Measurements from ENCODE around the gene TEKTIP1. TPM values are rescaled to one million over a fixed set of nuclear protein-coding genes. Genes with fewer than 3 reads are reported as not detected.

TEKTIP1 gene
- total RNA-seq, 1 experiment from 2014 or later = 1.3 TPM

DNA sequence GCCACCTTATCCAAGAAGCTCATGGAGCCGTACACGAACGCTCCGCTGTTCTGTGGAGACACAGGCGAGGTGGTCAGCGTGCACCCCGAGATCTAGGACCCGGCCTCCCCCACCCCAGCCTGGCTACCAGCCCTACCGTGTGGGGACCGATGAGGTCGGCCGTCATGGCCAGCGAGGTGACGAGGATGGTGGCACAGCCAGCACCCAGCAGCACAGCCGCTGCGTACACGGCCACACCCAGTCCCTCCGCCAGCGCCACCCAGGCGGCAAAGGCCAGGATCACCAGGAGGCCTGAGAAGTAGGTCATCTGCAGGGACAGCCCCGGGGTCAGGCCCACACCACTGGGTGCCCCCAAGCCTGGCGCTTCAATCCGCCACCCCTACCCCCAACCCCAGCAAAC is 7.1 kb downstream of the TEKTIP1 start:
- WGBS (ENCODE audit: extremely low coverage, insufficient read length, low lambda C conversion rate) = no CpG with 5 or more reads among the region's 23 CpGs
- Mint-ChIP-seq H3K27me3 (ENCODE audit: low read depth) (no peaks in the 10 kb centered on the region), H3K4me3 (no peak overlapping the region), H3K36me3 (ENCODE audit: insufficient read depth in 1 of 3, low read depth in 3 of 3) (peaks cover 4 to 13% (median 12%) of the 10 kb centered on the region in 3 experiments; a peak in 6 of 7 replicates), H3K4me1 (peaks cover 2 to 3% of the 10 kb centered on the region in 2 experiments; a peak in 1 of 4 replicates), H3K27ac (no peak overlapping the region), H3K9me3 (no peaks in the 10 kb centered on the region)
- TF ChIP-seq, protein P1, sequence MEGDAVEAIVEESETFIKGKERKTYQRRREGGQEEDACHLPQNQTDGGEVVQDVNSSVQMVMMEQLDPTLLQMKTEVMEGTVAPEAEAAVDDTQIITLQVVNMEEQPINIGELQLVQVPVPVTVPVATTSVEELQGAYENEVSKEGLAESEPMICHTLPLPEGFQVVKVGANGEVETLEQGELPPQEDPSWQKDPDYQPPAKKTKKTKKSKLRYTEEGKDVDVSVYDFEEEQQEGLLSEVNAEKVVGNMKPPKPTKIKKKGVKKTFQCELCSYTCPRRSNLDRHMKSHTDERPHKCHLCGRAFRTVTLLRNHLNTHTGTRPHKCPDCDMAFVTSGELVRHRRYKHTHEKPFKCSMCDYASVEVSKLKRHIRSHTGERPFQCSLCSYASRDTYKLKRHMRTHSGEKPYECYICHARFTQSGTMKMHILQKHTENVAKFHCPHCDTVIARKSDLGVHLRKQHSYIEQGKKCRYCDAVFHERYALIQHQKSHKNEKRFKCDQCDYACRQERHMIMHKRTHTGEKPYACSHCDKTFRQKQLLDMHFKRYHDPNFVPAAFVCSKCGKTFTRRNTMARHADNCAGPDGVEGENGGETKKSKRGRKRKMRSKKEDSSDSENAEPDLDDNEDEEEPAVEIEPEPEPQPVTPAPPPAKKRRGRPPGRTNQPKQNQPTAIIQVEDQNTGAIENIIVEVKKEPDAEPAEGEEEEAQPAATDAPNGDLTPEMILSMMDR (conservative IDR thresholded peaks at IDR 0.05) = no peak
- DNase-seq = no peak
- Histone ChIP-seq H3K4me2 (ENCODE audit: insufficient read depth, insufficient read length, low read length) (no peak overlapping the region), H3K4me1 (ENCODE audit: insufficient read depth, low read length) (no peaks in the 10 kb centered on the region), H3K23me2 (ENCODE audit: insufficient read length, low read depth, low read length, poor library complexity, severe bottlenecking) (no peaks in the 10 kb centered on the region), H3K79me2 (ENCODE audit: insufficient read depth, low read length) (no peaks in the 10 kb centered on the region), H3K9me3 (ENCODE audit: control insufficient read depth, low read depth, low read length) (no peaks in the 10 kb centered on the region), H3K27me3 (ENCODE audit: insufficient read depth, low read length) (no peaks in the 10 kb centered on the region), H2BK5ac (ENCODE audit: insufficient read length, low read length) (no peak overlapping the region), H3K79me1 (ENCODE audit: insufficient read depth, low read depth, low read length, poor library complexity, severe bottlenecking) (no peaks in the 10 kb centered on the region), H3K18ac (ENCODE audit: insufficient read length, low read depth, low read length) (no peak overlapping the region), H3T11ph (ENCODE audit: low read length) (no peak overlapping the region), H2AFZ (ENCODE audit: low read length) (no peak overlapping the region), H2BK12ac (ENCODE audit: insufficient read length, low read depth, low read length) (no peak overlapping the region), H4K8ac (replicated peaks; ENCODE audit: insufficient read length, low read depth, low read length) (no peak overlapping the region), H2BK15ac (ENCODE audit: low read depth, low read length) (no peak overlapping the region), H3K27ac (ENCODE audit: insufficient read length, low read depth, low read length) (no peak overlapping the region), H3K4ac (ENCODE audit: low read depth, low read length) (no peak overlapping the region), H4K91ac (ENCODE audit: insufficient read length, low read depth, low read length) (no peak overlapping the region), H3K56ac (ENCODE audit: insufficient read length, low read depth, low read length) (no peak overlapping the region), H4K20me1 (ENCODE audit: control insufficient read depth, insufficient read depth, insufficient read length) (no peaks in the 10 kb centered on the region), H3K23ac (ENCODE audit: insufficient read length, low read depth, low read length) (no peak overlapping the region), H3K14ac (ENCODE audit: insufficient read depth, low read length) (no peak overlapping the region), H2AK5ac (ENCODE audit: insufficient read length, low read length) (no peak overlapping the region), H3K9ac (ENCODE audit: extremely low read depth, insufficient read length, low read length) (no peak overlapping the region), H2BK20ac (ENCODE audit: low read depth, low read length, poor library complexity, severe bottlenecking) (no peak overlapping the region), H2BK120ac (ENCODE audit: low read depth, low read length, poor library complexity, severe bottlenecking) (no peak overlapping the region), H4K5ac (ENCODE audit: insufficient read length, low read depth, low read length) (no peak overlapping the region)
